WTC11 (cell line): ENCODE measurements around the gene ROBO1. TPM values are rescaled to one million over a fixed set of nuclear protein-coding genes. Genes with fewer than 3 reads are reported as not detected.

Experiments used
- ATAC-seq: fragments of 200-7000 bp; cut with Tn5 transposase; 2 replicates; pipeline ENCODE4 v1.10.0; 2021; ENCODE audit warnings: mild to moderate bottlenecking, moderate library complexity
- CTCF ChIA-PET: fragments of 300-600 bp; sonication (Branson Sonifier 250); formaldehyde crosslinking; loops from one replicate; lab custom pipeline; 2021; ENCODE audit warnings: antibody characterized with exemption; lab: Charles Lee
- POLR2A ChIA-PET: fragments of 350-600 bp; sonication (Branson Sonifier 250); formaldehyde crosslinking; loops from one replicate; lab custom pipeline; 2021; ENCODE audit warnings: antibody characterized with exemption; lab: Charles Lee
- DNase-seq: peaks from one replicate; pipeline ENCODE4 v3.0.0; 2021; ENCODE audit warnings: low spot score
- H3K27ac Mint-ChIP-seq: 2 replicates; pipeline ENCODE4 v1.8.0; 2021; ENCODE audit warnings: mixed read lengths
- H3K27me3 Mint-ChIP-seq: 2 replicates; pipeline ENCODE4 v1.8.0; 2021; ENCODE audit warnings: low read depth, mild to moderate bottlenecking, moderate library complexity, mixed read lengths
- H3K36me3 Mint-ChIP-seq: 2 replicates; pipeline ENCODE4 v1.8.0; 2021; ENCODE audit warnings: mixed read lengths
- H3K4me1 Mint-ChIP-seq: 2 replicates; pipeline ENCODE4 v1.8.0; 2022; ENCODE audit warnings: mixed read lengths
- H3K4me3 Mint-ChIP-seq: 2 replicates; pipeline ENCODE4 v1.8.0; 2021; ENCODE audit warnings: mild to moderate bottlenecking, moderate library complexity, mixed read lengths
- H3K9me3 Mint-ChIP-seq: 2 replicates; pipeline ENCODE4 v1.8.0; 2021; ENCODE audit warnings: mixed read lengths
- CREM ChIP-seq: sonication (generic); formaldehyde crosslinking; IDR thresholded peaks from 2 replicates; pipeline ENCODE4 v1.8.1; 2022; ENCODE audit warnings: mild to moderate bottlenecking, missing genetic modification reagents, moderate library complexity
- EMX1 ChIP-seq: fragments of 250-450 bp; sonication (Bioruptor Pico); IDR thresholded peaks from 2 replicates; pipeline ENCODE4 v1.8.0; 2021; ENCODE audit warnings: mild to moderate bottlenecking
- ESRRA ChIP-seq: sonication (generic); formaldehyde crosslinking; IDR thresholded peaks from 2 replicates; pipeline ENCODE4 v1.8.1; 2022; ENCODE audit warnings: mild to moderate bottlenecking, missing genetic modification reagents, borderline replicate concordance
- GABPB1 ChIP-seq: sonication (generic); formaldehyde crosslinking; IDR thresholded peaks from 2 replicates; pipeline ENCODE4 v1.8.1; 2023; ENCODE audit warnings: mild to moderate bottlenecking, missing genetic modification reagents
- GRHL2 ChIP-seq: fragments of 250-450 bp; sonication (Bioruptor Pico); IDR thresholded peaks from 2 replicates; pipeline ENCODE4 v1.8.0; 2022; ENCODE audit warnings: mild to moderate bottlenecking, moderate library complexity; ENCODE audit not compliant: insufficient replicate concordance, severe bottlenecking
- HMGXB4 ChIP-seq: sonication (generic); formaldehyde crosslinking; IDR thresholded peaks from 2 replicates; pipeline ENCODE4 v1.8.1; 2023; ENCODE audit warnings: mild to moderate bottlenecking, moderate library complexity, missing genetic modification reagents
- KAT7 ChIP-seq: sonication (generic); formaldehyde crosslinking; IDR thresholded peaks from 2 replicates; pipeline ENCODE4 v1.8.1; 2023; ENCODE audit warnings: missing genetic modification reagents, mild to moderate bottlenecking, borderline replicate concordance
- MXD4 ChIP-seq: fragments of 250-450 bp; sonication (Bioruptor Pico); IDR thresholded peaks from 2 replicates; pipeline ENCODE4 v1.8.0; 2021; ENCODE audit warnings: mild to moderate bottlenecking, moderate library complexity, borderline replicate concordance
- MYBL2 ChIP-seq: sonication (generic); formaldehyde crosslinking; IDR thresholded peaks from 2 replicates; pipeline ENCODE4 v1.8.1; 2023; ENCODE audit warnings: mild to moderate bottlenecking, moderate library complexity, missing genetic modification reagents
- NFATC4 ChIP-seq: fragments of 250-450 bp; sonication (Bioruptor Pico); IDR thresholded peaks from 2 replicates; pipeline ENCODE4 v1.9.0; 2021; ENCODE audit warnings: mild to moderate bottlenecking
- NR1H2 ChIP-seq: sonication (generic); formaldehyde crosslinking; IDR thresholded peaks from 2 replicates; pipeline ENCODE4 v1.9.0; 2021; ENCODE audit warnings: mild to moderate bottlenecking, moderate library complexity, missing genetic modification reagents
- NR3C1 ChIP-seq: sonication (generic); formaldehyde crosslinking; conservative IDR thresholded peaks from 2 replicates; pipeline ENCODE4 v1.8.1; 2023; ENCODE audit warnings: low read depth, mild to moderate bottlenecking, missing genetic modification reagents
- SMAD4 ChIP-seq: sonication (generic); formaldehyde crosslinking; IDR thresholded peaks from 2 replicates; pipeline ENCODE4 v1.8.0; 2022; ENCODE audit warnings: mild to moderate bottlenecking, missing genetic modification reagents
- SOX15 ChIP-seq: fragments of 250-450 bp; sonication (Bioruptor Pico); IDR thresholded peaks from 2 replicates; pipeline ENCODE4 v1.9.0; 2021; ENCODE audit warnings: mild to moderate bottlenecking
- TP53 ChIP-seq: sonication (generic); formaldehyde crosslinking; IDR thresholded peaks from 2 replicates; pipeline ENCODE4 v1.8.1; 2023; ENCODE audit warnings: mild to moderate bottlenecking, missing genetic modification reagents
- ZBTB21 ChIP-seq: sonication (generic); formaldehyde crosslinking; IDR thresholded peaks from 2 replicates; pipeline ENCODE4 v1.8.1; 2023; ENCODE audit warnings: mild to moderate bottlenecking, missing genetic modification reagents, borderline replicate concordance
- ZNF121 ChIP-seq: sonication (generic); formaldehyde crosslinking; IDR thresholded peaks from 2 replicates; pipeline ENCODE4 v1.8.0; 2023; ENCODE audit warnings: missing genetic modification reagents
- ZNF317 ChIP-seq: sonication (generic); formaldehyde crosslinking; IDR thresholded peaks from 2 replicates; pipeline ENCODE4 v1.8.1; 2023; ENCODE audit warnings: low read depth, mild to moderate bottlenecking, moderate library complexity, missing genetic modification reagents, borderline replicate concordance
- total RNA-seq: library from RNA; stranded (reverse); gene quantifications from 3 replicates; pipeline ENCODE4 v1.2.3, GENCODE V29; 2021
- TF ChIP-seq, protein P1 (sequence below): sonication (generic); formaldehyde crosslinking; conservative IDR thresholded peaks from 2 replicates; pipeline ENCODE4 v1.8.1; 2022; ENCODE audit warnings: mild to moderate bottlenecking, missing genetic modification reagents
- TF ChIP-seq, protein P2 (sequence below): fragments of 200-600 bp; IDR thresholded peaks from 2 replicates; pipeline ENCODE4 v1.8.0; 2022; ENCODE audit warnings: antibody characterized with exemption
- TF ChIP-seq, protein P3 (sequence below): sonication (generic); formaldehyde crosslinking; IDR thresholded peaks from 2 replicates; pipeline ENCODE4 v1.8.0; 2023; ENCODE audit warnings: mild to moderate bottlenecking, missing genetic modification reagents
- TF ChIP-seq, protein P4 (sequence below): fragments of 250-450 bp; sonication (Bioruptor Pico); conservative IDR thresholded peaks from 2 replicates; pipeline ENCODE4 v1.9.0; 2021; ENCODE audit warnings: mild to moderate bottlenecking

Gene ROBO1
- total RNA-seq, 1 experiment from 2014 or later: 90.9 TPM

DNA sequence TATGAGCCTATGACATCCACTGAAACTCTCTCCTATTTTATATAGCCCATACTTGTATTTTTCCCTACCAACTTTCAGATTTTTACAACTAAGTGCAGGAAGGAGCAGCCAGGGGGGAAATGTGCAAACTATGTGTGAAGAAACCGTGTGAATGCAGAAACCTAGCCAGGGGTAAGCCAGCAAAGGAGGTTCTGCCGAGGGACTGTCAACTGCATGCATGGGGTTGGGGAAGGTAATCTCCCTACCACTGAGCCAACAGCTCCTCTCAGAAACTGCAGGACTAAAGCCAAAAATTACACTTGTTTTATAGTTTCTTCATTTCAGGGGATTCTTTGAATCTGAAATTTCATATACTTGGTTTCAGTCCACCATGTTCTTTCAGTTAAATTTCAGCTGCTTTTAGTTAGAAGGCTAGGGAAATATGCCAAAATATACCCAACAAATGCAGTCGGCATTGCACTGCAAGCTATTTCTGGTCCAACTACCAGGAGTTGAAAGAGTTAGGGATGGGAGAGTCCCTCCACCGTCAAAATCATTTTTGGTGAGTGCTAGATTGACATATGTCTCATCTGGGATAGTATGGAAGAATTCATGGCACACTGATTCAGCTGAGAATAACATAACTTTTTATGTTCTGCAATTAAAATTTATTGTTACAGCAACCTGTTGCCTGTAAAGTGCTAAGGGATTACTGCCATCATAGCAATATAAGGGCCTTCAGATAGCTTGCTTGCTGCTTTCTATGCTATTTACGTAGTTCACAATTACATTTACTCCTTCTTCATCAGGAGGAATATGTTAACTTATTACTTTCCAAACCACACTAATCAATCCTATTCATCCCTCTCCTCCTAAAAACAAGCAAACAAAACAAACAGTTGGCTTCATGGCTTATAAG lies 904.2 kb downstream of the ROBO1 start:
- Mint-ChIP-seq H3K27me3 (no peaks in the 10 kb centered on the region; the same call in 1 of the 2 replicates), H3K36me3 (no peaks in the 10 kb centered on the region), H3K27ac (peak overlapping the region; percentile 3; the same call in 1 of the 2 replicates)
- CTCF ChIA-PET: no interaction called here
- no peak; the same call in 1 of the 2 replicates for ATAC-seq
- TF ChIP-seq GABPB1 (CRISPR knock-in tag): no peak
- no peak for TF ChIP-seq SMAD4
- TF ChIP-seq, protein P1, sequence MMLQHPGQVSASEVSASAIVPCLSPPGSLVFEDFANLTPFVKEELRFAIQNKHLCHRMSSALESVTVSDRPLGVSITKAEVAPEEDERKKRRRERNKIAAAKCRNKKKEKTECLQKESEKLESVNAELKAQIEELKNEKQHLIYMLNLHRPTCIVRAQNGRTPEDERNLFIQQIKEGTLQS (CRISPR knock-in tag): no peak
- no peak for TF ChIP-seq MXD4
- no peak for TF ChIP-seq MYBL2 (CRISPR knock-in tag)
- TF ChIP-seq, all 79 proteins: peak for 0
- DNase-seq: no peak
- Mint-ChIP-seq H3K4me1 (peaks cover 22% of the 10 kb centered on the region), H3K4me3 (no peak overlapping the region), H3K9me3 (no peaks in the 10 kb centered on the region; the same call in 1 of the 2 replicates)
- POLR2A ChIA-PET: no interaction called here

GRCh38 chr3:78861156-78861555 lies 906.6 kb downstream of the ROBO1 start:
- ChIA-PET POLR2A (no interaction called here), CTCF (no interaction called here)
- DNase-seq (no peak), ATAC-seq (no peak)
- TF ChIP-seq TP53: no peak
- TF ChIP-seq HMGXB4 (CRISPR knock-in tag): no peak
- no peak for TF ChIP-seq NFATC4
- no peak for TF ChIP-seq EMX1 (CRISPR knock-in tag)
- TF ChIP-seq, protein P2, sequence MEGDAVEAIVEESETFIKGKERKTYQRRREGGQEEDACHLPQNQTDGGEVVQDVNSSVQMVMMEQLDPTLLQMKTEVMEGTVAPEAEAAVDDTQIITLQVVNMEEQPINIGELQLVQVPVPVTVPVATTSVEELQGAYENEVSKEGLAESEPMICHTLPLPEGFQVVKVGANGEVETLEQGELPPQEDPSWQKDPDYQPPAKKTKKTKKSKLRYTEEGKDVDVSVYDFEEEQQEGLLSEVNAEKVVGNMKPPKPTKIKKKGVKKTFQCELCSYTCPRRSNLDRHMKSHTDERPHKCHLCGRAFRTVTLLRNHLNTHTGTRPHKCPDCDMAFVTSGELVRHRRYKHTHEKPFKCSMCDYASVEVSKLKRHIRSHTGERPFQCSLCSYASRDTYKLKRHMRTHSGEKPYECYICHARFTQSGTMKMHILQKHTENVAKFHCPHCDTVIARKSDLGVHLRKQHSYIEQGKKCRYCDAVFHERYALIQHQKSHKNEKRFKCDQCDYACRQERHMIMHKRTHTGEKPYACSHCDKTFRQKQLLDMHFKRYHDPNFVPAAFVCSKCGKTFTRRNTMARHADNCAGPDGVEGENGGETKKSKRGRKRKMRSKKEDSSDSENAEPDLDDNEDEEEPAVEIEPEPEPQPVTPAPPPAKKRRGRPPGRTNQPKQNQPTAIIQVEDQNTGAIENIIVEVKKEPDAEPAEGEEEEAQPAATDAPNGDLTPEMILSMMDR: no peak
- no peak for TF ChIP-seq SOX15 (CRISPR knock-in tag)
- TF ChIP-seq, protein P3, sequence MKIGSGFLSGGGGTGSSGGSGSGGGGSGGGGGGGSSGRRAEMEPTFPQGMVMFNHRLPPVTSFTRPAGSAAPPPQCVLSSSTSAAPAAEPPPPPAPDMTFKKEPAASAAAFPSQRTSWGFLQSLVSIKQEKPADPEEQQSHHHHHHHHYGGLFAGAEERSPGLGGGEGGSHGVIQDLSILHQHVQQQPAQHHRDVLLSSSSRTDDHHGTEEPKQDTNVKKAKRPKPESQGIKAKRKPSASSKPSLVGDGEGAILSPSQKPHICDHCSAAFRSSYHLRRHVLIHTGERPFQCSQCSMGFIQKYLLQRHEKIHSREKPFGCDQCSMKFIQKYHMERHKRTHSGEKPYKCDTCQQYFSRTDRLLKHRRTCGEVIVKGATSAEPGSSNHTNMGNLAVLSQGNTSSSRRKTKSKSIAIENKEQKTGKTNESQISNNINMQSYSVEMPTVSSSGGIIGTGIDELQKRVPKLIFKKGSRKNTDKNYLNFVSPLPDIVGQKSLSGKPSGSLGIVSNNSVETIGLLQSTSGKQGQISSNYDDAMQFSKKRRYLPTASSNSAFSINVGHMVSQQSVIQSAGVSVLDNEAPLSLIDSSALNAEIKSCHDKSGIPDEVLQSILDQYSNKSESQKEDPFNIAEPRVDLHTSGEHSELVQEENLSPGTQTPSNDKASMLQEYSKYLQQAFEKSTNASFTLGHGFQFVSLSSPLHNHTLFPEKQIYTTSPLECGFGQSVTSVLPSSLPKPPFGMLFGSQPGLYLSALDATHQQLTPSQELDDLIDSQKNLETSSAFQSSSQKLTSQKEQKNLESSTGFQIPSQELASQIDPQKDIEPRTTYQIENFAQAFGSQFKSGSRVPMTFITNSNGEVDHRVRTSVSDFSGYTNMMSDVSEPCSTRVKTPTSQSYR (CRISPR knock-in tag): no peak
- TF ChIP-seq NR1H2 (CRISPR knock-in tag): no peak
- no peak for TF ChIP-seq ZNF317 (CRISPR knock-in tag)
- no peak for TF ChIP-seq ZNF121 (CRISPR knock-in tag)
- TF ChIP-seq KAT7: no peak
- Mint-ChIP-seq H3K36me3 (no peaks in the 10 kb centered on the region), H3K4me1 (peaks cover 13% of the 10 kb centered on the region), H3K27ac (no peak overlapping the region), H3K4me3 (no peak overlapping the region), H3K27me3 (no peaks in the 10 kb centered on the region; the same call in 1 of the 2 replicates), H3K9me3 (no peaks in the 10 kb centered on the region; the same call in 1 of the 2 replicates)

GRCh38 chr3:78860567-78860966 lies 907.2 kb downstream of the ROBO1 start:
- Mint-ChIP-seq H3K9me3 (no peaks in the 10 kb centered on the region; the same call in 1 of the 2 replicates), H3K4me3 (no peak overlapping the region), H3K36me3 (no peaks in the 10 kb centered on the region), H3K27ac (no peak overlapping the region), H3K27me3 (no peaks in the 10 kb centered on the region; the same call in 1 of the 2 replicates), H3K4me1 (peaks cover 18% of the 10 kb centered on the region)
- ChIA-PET CTCF (no interaction called here), POLR2A (no interaction called here)
- no peak for ATAC-seq
- no peak for DNase-seq
- TF ChIP-seq NR3C1 (CRISPR knock-in tag): no peak
- no peak for TF ChIP-seq CREM (CRISPR knock-in tag)
- no peak for TF ChIP-seq NR1H2 (CRISPR knock-in tag)
- no peak for TF ChIP-seq GRHL2 (CRISPR knock-in tag)
- no peak for TF ChIP-seq ESRRA (CRISPR knock-in tag)
- TF ChIP-seq, protein P4, sequence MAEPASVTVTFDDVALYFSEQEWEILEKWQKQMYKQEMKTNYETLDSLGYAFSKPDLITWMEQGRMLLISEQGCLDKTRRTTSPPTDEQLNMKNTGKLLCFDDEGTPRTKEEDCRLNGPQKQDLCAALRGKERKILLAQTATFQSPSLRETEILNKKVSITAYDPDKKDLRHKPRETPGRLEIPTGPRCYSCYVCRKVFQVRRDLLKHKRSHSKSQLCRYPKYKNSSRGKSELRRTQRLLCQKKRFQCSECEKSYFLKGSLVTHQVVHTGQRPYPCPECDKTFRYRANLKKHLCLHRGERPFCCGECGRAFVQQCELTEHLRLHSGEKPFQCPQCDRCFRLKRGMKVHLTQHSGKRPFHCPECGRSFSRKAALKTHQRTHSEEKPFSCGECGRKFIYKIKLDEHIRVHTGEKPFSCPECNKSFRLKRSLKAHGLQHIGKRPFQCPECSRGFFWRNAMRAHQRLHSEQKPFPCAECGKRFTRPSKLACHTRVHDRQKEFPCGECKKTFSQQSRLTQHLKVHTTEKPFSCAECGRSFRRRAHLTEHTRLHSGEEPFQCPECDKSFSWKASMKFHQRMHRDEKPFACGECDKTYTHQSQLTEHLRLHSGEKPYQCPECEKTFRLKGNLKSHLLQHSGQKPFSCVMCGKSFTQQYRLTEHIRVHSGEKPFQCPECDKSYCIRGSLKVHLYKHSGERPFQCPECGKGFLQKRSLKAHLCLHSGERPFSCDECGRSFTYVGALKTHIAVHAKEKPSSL: no peak
- TF ChIP-seq ZBTB21 (CRISPR knock-in tag): no peak
